ENCODE measurements around the gene GRIN2C.

DNA sequence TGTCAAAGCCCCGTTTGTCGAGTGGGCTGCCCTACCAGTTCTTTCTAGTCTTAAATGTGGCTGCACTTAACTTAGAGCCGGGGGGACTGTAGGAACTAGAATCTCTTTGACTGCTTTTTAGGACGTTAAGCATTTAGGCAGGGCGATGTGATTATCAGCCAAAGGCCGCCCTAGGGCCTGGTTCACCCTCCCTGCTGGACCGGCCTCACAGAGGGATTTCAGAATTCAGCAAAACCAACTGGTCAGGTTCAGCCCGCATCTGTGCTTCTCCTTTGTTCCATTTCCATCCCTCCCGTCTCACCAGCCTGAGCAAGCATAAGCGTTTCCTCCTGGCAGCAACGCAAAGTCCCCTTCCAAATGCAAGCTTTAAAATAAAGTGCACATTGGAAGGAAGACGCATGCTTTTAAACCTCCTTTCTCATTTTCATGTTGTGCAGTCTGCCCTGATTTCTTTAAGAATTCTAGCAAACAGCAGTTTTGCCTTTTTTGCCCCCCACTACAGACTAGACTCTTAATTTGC lies 67.0 kb downstream of the GRIN2C start:
- no peak for TF ChIP-seq CTCF (IDR thresholded peaks at IDR 0.05; ENCODE audit: insufficient read depth, low read length, poor library complexity, severe bottlenecking)
- TF ChIP-seq EZH2phosphoT487 (conservative IDR thresholded peaks at IDR 0.05; ENCODE audit: low read length) = no peak

Data from SU-DHL-6 (cell line).